ENCODE measurements around the gene C11orf24. TPM values are rescaled to one million over a fixed set of nuclear protein-coding genes. Genes with fewer than 3 reads are reported as not detected.

C11orf24 gene
- total RNA-seq, 2 experiments from 2014 or later: 8.0 to 8.5 TPM

DNA sequence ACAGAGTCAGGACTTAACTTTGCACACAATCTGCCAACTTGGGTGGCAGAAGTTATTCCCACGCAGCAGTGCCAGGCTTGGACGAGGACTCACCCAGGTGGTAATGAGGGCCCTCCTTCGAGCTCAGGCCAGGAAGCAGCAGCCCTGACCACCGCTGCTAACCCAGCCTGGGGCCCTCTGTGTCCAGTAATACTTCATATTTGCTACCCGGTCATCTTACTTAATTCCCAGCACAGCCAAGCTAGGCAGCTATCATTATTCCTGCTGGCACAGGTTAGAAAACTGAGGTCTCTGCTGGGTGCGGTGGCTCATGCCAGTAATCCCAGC, 25.2 kb upstream of the C11orf24 start:
- POLR2A ChIA-PET: interaction anchor here (0.5 to 2.7 kb wide), 4 partner anchors 22 to 39 kb away, joined by 4 to 10 read pairs (median 6); partner anchors contain the start of gene C11orf24
- H3K27me3 Mint-ChIP-seq: no peaks in the 10 kb centered on the region
- Histone ChIP-seq H3K27me3 (ENCODE audit: control insufficient read depth in 1 of 2, insufficient read depth in 2 of 2, low read length in 2 of 2) (no peaks in the 10 kb centered on the region), H3K9me3 (ENCODE audit: control insufficient read depth in 1 of 2, insufficient read depth in 1 of 2, low read length in 2 of 2) (no peaks in the 10 kb centered on the region), H3K4me1 (ENCODE audit: insufficient read depth, low read length) (peaks cover 8% of the 10 kb centered on the region), H3K27ac (ENCODE audit: low read depth in 1 of 2, low read length in 2 of 2) (no peak overlapping the region), H3K36me3 (ENCODE audit: insufficient read depth, low read length) (no peaks in the 10 kb centered on the region), H3K4me3 (ENCODE audit: low read length) (no peak overlapping the region)
- no peak overlapping the region for H3K27ac Mint-ChIP-seq
- no peaks in the 10 kb centered on the region for H3K36me3 Mint-ChIP-seq (ENCODE audit: low read depth)
- no peaks in the 10 kb centered on the region for H3K4me1 Mint-ChIP-seq (ENCODE audit: low read depth)
- intact Hi-C loops (cut with DNase I, micrococcal nuclease): loop anchor here (1.0 to 5.0 kb wide), 6 partner anchors 26 to 150 kb away; partner anchors contain the start of gene C11orf24 (in 2 of the 2)
- H3K9me3 Mint-ChIP-seq: no peaks in the 10 kb centered on the region
- H3K4me3 Mint-ChIP-seq: no peak overlapping the region
- CTCF ChIA-PET: interaction anchor here (0.8 to 4.5 kb wide), 7 partner anchors 9 to 88 kb away, joined by 3 to 43 read pairs (median 6); partner anchors contain the start of gene C11orf24
- ATAC-seq (ENCODE audit: poor library complexity) (no peak), DNase-seq (no peak)
- TF ChIP-seq, protein P1, sequence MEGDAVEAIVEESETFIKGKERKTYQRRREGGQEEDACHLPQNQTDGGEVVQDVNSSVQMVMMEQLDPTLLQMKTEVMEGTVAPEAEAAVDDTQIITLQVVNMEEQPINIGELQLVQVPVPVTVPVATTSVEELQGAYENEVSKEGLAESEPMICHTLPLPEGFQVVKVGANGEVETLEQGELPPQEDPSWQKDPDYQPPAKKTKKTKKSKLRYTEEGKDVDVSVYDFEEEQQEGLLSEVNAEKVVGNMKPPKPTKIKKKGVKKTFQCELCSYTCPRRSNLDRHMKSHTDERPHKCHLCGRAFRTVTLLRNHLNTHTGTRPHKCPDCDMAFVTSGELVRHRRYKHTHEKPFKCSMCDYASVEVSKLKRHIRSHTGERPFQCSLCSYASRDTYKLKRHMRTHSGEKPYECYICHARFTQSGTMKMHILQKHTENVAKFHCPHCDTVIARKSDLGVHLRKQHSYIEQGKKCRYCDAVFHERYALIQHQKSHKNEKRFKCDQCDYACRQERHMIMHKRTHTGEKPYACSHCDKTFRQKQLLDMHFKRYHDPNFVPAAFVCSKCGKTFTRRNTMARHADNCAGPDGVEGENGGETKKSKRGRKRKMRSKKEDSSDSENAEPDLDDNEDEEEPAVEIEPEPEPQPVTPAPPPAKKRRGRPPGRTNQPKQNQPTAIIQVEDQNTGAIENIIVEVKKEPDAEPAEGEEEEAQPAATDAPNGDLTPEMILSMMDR (IDR thresholded peaks at IDR 0.05): no peak

DNA sequence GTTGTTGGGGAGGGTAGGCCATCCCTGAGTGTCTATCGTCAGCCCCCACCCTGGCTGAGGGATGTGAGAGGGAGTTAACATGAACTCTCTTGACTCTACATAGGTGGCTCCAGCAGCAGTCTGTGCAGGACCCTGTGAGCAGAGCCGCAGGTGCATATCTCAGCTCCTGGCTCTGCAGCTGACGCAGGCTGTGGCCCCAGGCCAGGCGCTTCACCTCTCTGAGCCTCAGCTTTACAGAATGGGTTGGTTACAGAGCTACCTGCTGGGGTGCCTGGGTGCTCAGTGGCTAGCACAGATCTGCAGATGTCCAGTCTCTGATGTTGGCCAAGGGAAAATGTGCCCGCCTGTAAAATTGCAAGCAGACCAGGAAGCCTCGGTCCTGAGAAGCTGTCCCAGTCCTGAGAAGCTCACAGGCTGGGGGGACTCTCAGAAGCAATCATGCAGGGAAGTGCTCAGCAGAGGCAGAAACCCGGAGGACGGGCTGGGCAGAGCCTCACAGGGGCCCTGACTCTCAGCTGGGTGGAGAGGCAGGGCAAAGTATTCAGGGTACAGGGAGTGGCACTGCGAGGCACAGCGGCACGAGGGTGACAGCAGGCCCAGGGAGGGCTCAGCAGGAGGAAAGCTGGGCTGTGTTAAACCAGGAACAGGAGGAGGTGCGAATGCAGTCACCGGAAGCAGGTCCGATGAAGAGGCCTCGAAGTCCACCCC, 24.7 kb upstream of the C11orf24 start:
- no peaks in the 10 kb centered on the region for H3K36me3 ChIP-seq (ENCODE audit: insufficient read depth, low read length)
- no peak overlapping the region for H3K4me3 Mint-ChIP-seq
- H3K4me3 ChIP-seq (ENCODE audit: low read length): no peak overlapping the region
- ChIA-PET POLR2A (interaction anchor here (0.5 to 2.7 kb wide), 4 partner anchors 22 to 39 kb away, joined by 4 to 10 read pairs (median 6); partner anchors contain the start of gene C11orf24), CTCF (interaction anchor here (0.8 to 4.5 kb wide), 7 partner anchors 9 to 87 kb away, joined by 3 to 43 read pairs (median 6); partner anchors contain the start of gene C11orf24)
- DNase-seq (no peak), ATAC-seq (ENCODE audit: poor library complexity) (no peak)
- intact Hi-C loops (cut with DNase I, micrococcal nuclease): loop anchor here (1.0 to 5.0 kb wide), 6 partner anchors 25 to 151 kb away; partner anchors contain the start of gene C11orf24 (in 2 of the 2)
- no peaks in the 10 kb centered on the region for H3K9me3 Mint-ChIP-seq
- peaks cover 8% of the 10 kb centered on the region for H3K4me1 ChIP-seq (ENCODE audit: insufficient read depth, low read length)
- H3K27me3 ChIP-seq (ENCODE audit: control insufficient read depth in 1 of 2, insufficient read depth in 2 of 2, low read length in 2 of 2): no peaks in the 10 kb centered on the region
- no peaks in the 10 kb centered on the region for H3K36me3 Mint-ChIP-seq (ENCODE audit: low read depth)
- TF ChIP-seq, protein P1 (IDR thresholded peaks at IDR 0.05): no peak
- H3K4me1 Mint-ChIP-seq (ENCODE audit: low read depth): no peaks in the 10 kb centered on the region
- H3K27me3 Mint-ChIP-seq: no peaks in the 10 kb centered on the region
- H3K27ac ChIP-seq (ENCODE audit: low read depth in 1 of 2, low read length in 2 of 2): no peak overlapping the region
- H3K9me3 ChIP-seq (ENCODE audit: control insufficient read depth in 1 of 2, insufficient read depth in 1 of 2, low read length in 2 of 2): no peaks in the 10 kb centered on the region
- no peak overlapping the region for H3K27ac Mint-ChIP-seq

DNA sequence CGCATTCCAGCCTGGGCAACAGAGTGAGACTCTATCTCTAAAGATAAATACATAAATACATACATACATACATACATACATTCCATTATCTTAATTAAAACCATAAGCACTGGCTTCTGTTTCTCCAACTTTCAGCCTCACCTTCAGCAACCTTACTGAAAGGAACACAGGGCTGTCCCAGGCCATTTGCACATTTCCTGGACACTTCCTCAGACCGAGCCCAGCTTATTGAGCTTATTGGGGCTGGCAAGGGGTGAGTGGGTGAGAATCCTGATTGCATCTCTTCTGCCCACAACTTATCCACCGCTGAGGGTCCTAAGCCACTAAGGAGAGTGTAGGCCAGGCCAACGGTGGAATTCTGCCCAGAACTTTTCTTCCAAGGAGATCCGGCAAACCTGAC, 24.2 kb upstream of the C11orf24 start:
- Mint-ChIP-seq H3K4me3 (no peak overlapping the region), H3K27ac (no peak overlapping the region), H3K27me3 (no peaks in the 10 kb centered on the region), H3K36me3 (ENCODE audit: low read depth) (no peaks in the 10 kb centered on the region), H3K4me1 (ENCODE audit: low read depth) (no peaks in the 10 kb centered on the region), H3K9me3 (no peaks in the 10 kb centered on the region)
- ATAC-seq (ENCODE audit: poor library complexity): no peak
- TF ChIP-seq, protein P1 (IDR thresholded peaks at IDR 0.05): no peak
- Histone ChIP-seq H3K27me3 (ENCODE audit: control insufficient read depth in 1 of 2, insufficient read depth in 2 of 2, low read length in 2 of 2) (no peaks in the 10 kb centered on the region), H3K4me3 (ENCODE audit: low read length) (no peak overlapping the region), H3K27ac (ENCODE audit: low read depth in 1 of 2, low read length in 2 of 2) (no peak overlapping the region), H3K9me3 (ENCODE audit: control insufficient read depth in 1 of 2, insufficient read depth in 1 of 2, low read length in 2 of 2) (no peaks in the 10 kb centered on the region), H3K36me3 (ENCODE audit: insufficient read depth, low read length) (no peaks in the 10 kb centered on the region), H3K4me1 (ENCODE audit: insufficient read depth, low read length) (peaks cover 8% of the 10 kb centered on the region)
- DNase-seq: no peak
- ChIA-PET POLR2A (interaction anchor here (2.7 kb wide), 1 partner anchor 24 kb away, joined by 8 read pairs; the partner anchor contains the start of gene C11orf24), CTCF (interaction anchor here (0.9 to 4.5 kb wide), 5 partner anchors 24 to 410 kb away, joined by 3 to 43 read pairs (median 6); partner anchors contain the start of gene C11orf24)
- intact Hi-C loops (cut with DNase I, micrococcal nuclease): loop anchor here in 1 of 2 experiments (2.0 to 5.0 kb wide), 3 partner anchors 21 to 87 kb away; no protein-coding TSS in a partner anchor
